K562 (cell line): ENCODE results near the gene NOTO.
"Not testable (repeated sequence)": the region's sequence is repeated elsewhere in the genome, so short reads cannot be mapped to it uniquely, and the experiment has no call there.

Source experiments
- ATF1 ChIP-seq, 2 experiments: fragments of 450-650 bp in 1 of 2; IDR thresholded peaks; 2 replicates each; pipeline ENCODE4 v1.6.1; 2016; ENCODE audit warnings: missing compliant biosample characterization in 1 of 2, missing genetic modification characterization in 1 of 2
- MXI1 ChIP-seq: IDR thresholded peaks from 2 replicates; pipeline ENCODE4 v1.6.1; 2011; ENCODE audit warnings: low read depth, mild to moderate bottlenecking, improper control_type of control experiment, low read length
- NBN ChIP-seq: fragments of 450-650 bp; IDR thresholded peaks from 2 replicates; pipeline ENCODE4 v1.6.1; 2016; ENCODE audit warnings: low read depth, mild to moderate bottlenecking
- NCOR1 ChIP-seq: fragments of 450-650 bp; IDR thresholded peaks from 2 replicates; pipeline ENCODE4 v1.6.1; 2016; ENCODE audit warnings: mild to moderate bottlenecking, moderate library complexity
- RAD21 ChIP-seq, 2 experiments: fragments of 250-450 bp in 1 of 2; fragments of 450-650 bp in 1 of 2; sonication (Bioruptor Pico) in 1 of 2; formaldehyde crosslinking in 1 of 2; IDR thresholded peaks in 1 of 2; conservative IDR thresholded peaks in 1 of 2; 2 replicates each; pipeline versions ENCODE4 v1.4.0 to v1.8.0; 2020 to 2022; ENCODE audit warnings: mild to moderate bottlenecking in 2 of 2, moderate library complexity in 1 of 2
- RFX5 ChIP-seq: IDR thresholded peaks from 2 replicates; pipeline ENCODE4 v1.6.1; 2011; ENCODE audit warnings: low read depth, mild to moderate bottlenecking, improper control_type of control experiment, low read length
- ZBTB26 ChIP-seq: fragments of 450-650 bp; formaldehyde crosslinking; IDR thresholded peaks from 2 replicates; pipeline ENCODE4 v1.4.0; 2022; ENCODE audit warnings: missing genetic modification characterization
- ZNF274 ChIP-seq: IDR thresholded peaks from 2 replicates; pipeline ENCODE4 v1.6.1; 2011; ENCODE audit warnings: low read depth, mild to moderate bottlenecking, low read length, moderate library complexity, borderline replicate concordance

GRCh38 chr2:73168348-73168747 lies 34.0 kb upstream of the NOTO start:
- TF ChIP-seq ATF1 (CRISPR knock-in tag; IDR thresholded peaks at IDR 0.05); ATF1 (tag; IDR thresholded peaks at IDR 0.05); NCOR1; RAD21 (CRISPR knock-in tag; conservative IDR thresholded peaks at IDR 0.05 in 1 of 2, IDR thresholded peaks at IDR 0.05 in 1 of 2); ZNF274; RFX5; MXI1; ZBTB26 (CRISPR knock-in tag); NBN: not testable (repeated sequence)
